NCI-H1092 (cell line): ENCODE data around the gene GARIN5A.
"Not testable (repeated sequence)": the region's sequence is repeated elsewhere in the genome, so short reads cannot be mapped to it uniquely, and the experiment has no call there.

Experiments
- DNase-seq: peaks from one replicate; lab custom pipeline; 2025; lab: John Stamatoyannopoulos, UW

GARIN5A gene

GRCh38 chr19:50488389-50489194 lies 11.9 kb upstream of the GARIN5A start:
- no peak for DNase-seq

GRCh38 chr19:50486823-50487515 lies 10.3 kb upstream of the GARIN5A start:
- no peak for DNase-seq

- DNase-seq = no peak
Measured at GRCh38 chr19:50485284-50485955, 8.8 kb upstream of the GARIN5A start.

- no peak for DNase-seq
Measured at GRCh38 chr19:50482916-50483315, 6.3 kb upstream of the GARIN5A start.

GRCh38 chr19:50482271-50482855 lies 5.7 kb upstream of the GARIN5A start:
- DNase-seq = no peak

- no peak for DNase-seq
Measured at GRCh38 chr19:50481351-50482149, 4.9 kb upstream of the GARIN5A start.

GRCh38 chr19:50480281-50481111 lies 3.8 kb upstream of the GARIN5A start:
- no peak for DNase-seq

GRCh38 chr19:50479761-50480251 lies 3.2 kb upstream of the GARIN5A start:
- DNase-seq = no peak

- no peak for DNase-seq
Measured at GRCh38 chr19:50478901-50479715, 2.5 kb upstream of the GARIN5A start.

- DNase-seq = no peak
Measured at GRCh38 chr19:50477751-50478515, 1.3 kb upstream of the GARIN5A start.

GRCh38 chr19:50476907-50477238 lies 225 bp upstream of the GARIN5A start:
- no peak for DNase-seq

GRCh38 chr19:50475736-50476223 lies 868 bp downstream of the GARIN5A start:
- DNase-seq = no peak

GRCh38 chr19:50475101-50475568 lies 1.5 kb downstream of the GARIN5A start:
- DNase-seq = no peak

- DNase-seq = not testable (repeated sequence)
Measured at GRCh38 chr19:50473336-50473735, 3.3 kb downstream of the GARIN5A start.

- no peak for DNase-seq
Measured at GRCh38 chr19:50468818-50469217, 7.8 kb downstream of the GARIN5A start.

- no peak for DNase-seq
Measured at GRCh38 chr19:50467566-50467965, 9.1 kb downstream of the GARIN5A start.

GRCh38 chr19:50466706-50467039 lies 10.0 kb downstream of the GARIN5A start:
- DNase-seq = no peak

- peak; percentile 60 for DNase-seq
Measured at GRCh38 chr19:50465986-50466705, 10.5 kb downstream of the GARIN5A start.
